Gastroesophageal sphincter (tissue), 4 donors: ENCODE data around the gene CCT8. TPM values are rescaled to one million over a fixed set of nuclear protein-coding genes. Genes with fewer than 3 reads are reported as not detected.

Source experiments
- ATAC-seq: fragments of 150-250 bp; one replicate; pipeline ENCODE4 v1.9.1; 2016; ENCODE audit warnings: mild to moderate bottlenecking, moderate library complexity
- H3K27ac ChIP-seq, 4 donors: fragments of 200-600 bp; sonication (generic) in 3 of 4; 1 replicate in 3 of 4; 2 replicates in 1 of 4; pipeline ENCODE4 v1.5.1; 2016 to 2019
- H3K27me3 ChIP-seq: fragments of 200-600 bp; sonication (generic); one replicate; pipeline ENCODE4 v1.5.1; 2019
- H3K36me3 ChIP-seq, 2 donors: fragments of 200-600 bp; sonication (generic); one replicate each; pipeline ENCODE4 v1.5.1; 2019; ENCODE audit warnings: control low read depth in 1 of 2
- H3K4me1 ChIP-seq, 3 donors: fragments of 200-600 bp; sonication (generic); 1 replicate in 2 of 3; 2 replicates in 1 of 3; pipeline ENCODE4 v1.5.1; 2016 to 2019; ENCODE audit warnings: control low read depth in 2 of 3
- H3K4me3 ChIP-seq, 2 donors: fragments of 200-600 bp; sonication (generic); one replicate each; pipeline ENCODE4 v1.5.1; 2019; ENCODE audit warnings: mild to moderate bottlenecking in 1 of 2, moderate library complexity in 1 of 2
- H3K9me3 ChIP-seq, 3 donors: fragments of 200-600 bp; sonication (generic); one replicate each; pipeline ENCODE4 v1.5.1; 2017 to 2019; ENCODE audit warnings: control low read depth in 2 of 3
- CTCF ChIP-seq, 4 experiments: fragments of 200-600 bp in 2 of 4; fragments of 450-650 bp in 2 of 4; sonication (generic) in 1 of 4; IDR thresholded peaks; one replicate each; pipeline ENCODE4 v1.5.1; 2017 to 2019; ENCODE audit warnings: antibody characterized with exemption in 4 of 4, mild to moderate bottlenecking in 2 of 4, moderate library complexity in 2 of 4
- EP300 ChIP-seq: sonication (generic); formaldehyde crosslinking; IDR thresholded peaks from one replicate; pipeline ENCODE4 v1.6.1; 2017; ENCODE audit warnings: antibody characterized with exemption, mild to moderate bottlenecking
- POLR2A ChIP-seq, 2 donors: fragments of 450-650 bp; IDR thresholded peaks; one replicate each; pipeline ENCODE4 v1.6.1; 2017; ENCODE audit warnings: antibody characterized with exemption in 2 of 2, mild to moderate bottlenecking in 2 of 2, moderate library complexity in 1 of 2
- POLR2AphosphoS5 ChIP-seq: sonication (generic); formaldehyde crosslinking; IDR thresholded peaks from one replicate; pipeline ENCODE4 v1.6.1; 2017; ENCODE audit warnings: antibody characterized with exemption
- WGBS, 2 donors: methylation state at CpG; one replicate each; pipeline ENCODE4 v1.1.5; 2018; ENCODE audit warnings: low coverage in 1 of 2; 5-methylcytosine and 5-hydroxymethylcytosine counted together
- total RNA-seq, 4 donors: library from RNA; depleted of rRNA; stranded (reverse); fragments of >200 nt; gene quantifications; one replicate each; pipeline ENCODE4 v1.1.0, GENCODE V29; 2016

Gene CCT8
- total RNA-seq, 4 donors from 2014 or later: 90.6 to 133 (median 90.9) TPM

- no peaks in the 10 kb centered on the region for H3K36me3 ChIP-seq
- no peak overlapping the region for H3K4me3 ChIP-seq
- H3K27ac ChIP-seq: no peak overlapping the region
- no peaks in the 10 kb centered on the region for H3K27me3 ChIP-seq
- H3K4me1 ChIP-seq: peaks cover 0 to 1% (median 0%) of the 10 kb centered on the region in 3 donors
- WGBS, 2 donors: 40 to 54% methylated on average over 2 of the region's 2 CpGs
- no peak for ATAC-seq
- TF ChIP-seq EP300 (no peak), CTCF (IDR thresholded peaks at IDR 0.05) (no peak), POLR2AphosphoS5 (no peak), POLR2A (IDR thresholded peaks at IDR 0.05) (no peak)
- no peaks in the 10 kb centered on the region for H3K9me3 ChIP-seq
Observed at GRCh38 chr21:29084372-29084771, 10.9 kb upstream of the CCT8 start.

- Histone ChIP-seq H3K4me3 (no peak overlapping the region), H3K27me3 (no peaks in the 10 kb centered on the region), H3K36me3 (no peaks in the 10 kb centered on the region), H3K4me1 (no peaks in the 10 kb centered on the region), H3K27ac (no peak overlapping the region), H3K9me3 (no peaks in the 10 kb centered on the region)
- TF ChIP-seq POLR2A (IDR thresholded peaks at IDR 0.05) (no peak), POLR2AphosphoS5 (no peak), EP300 (no peak)
- WGBS, 2 donors: 94 to 100% methylated on average over 3 of the region's 3 CpGs
- ATAC-seq: no peak
Observed at GRCh38 chr21:29083306-29083705, 9.9 kb upstream of the CCT8 start.

- no peak for ATAC-seq
Observed at GRCh38 chr21:29082046-29082815, 8.8 kb upstream of the CCT8 start.

GRCh38 chr21:29080454-29080941 is 7.0 kb upstream of the CCT8 start:
- 61 to 71% methylated on average over 4 to 6 of the region's 6 CpGs for WGBS, 2 donors
- no peak overlapping the region for H3K27ac ChIP-seq
- no peaks in the 10 kb centered on the region for H3K27me3 ChIP-seq
- no peak for TF ChIP-seq CTCF (IDR thresholded peaks at IDR 0.05)
- no peak for TF ChIP-seq EP300
- no peak for TF ChIP-seq POLR2A (IDR thresholded peaks at IDR 0.05)
- TF ChIP-seq POLR2AphosphoS5: no peak
- H3K4me3 ChIP-seq: no peak overlapping the region
- H3K9me3 ChIP-seq: no peaks in the 10 kb centered on the region
- ATAC-seq: no peak
- H3K4me1 ChIP-seq: peaks cover 0 to 7% (median 0%) of the 10 kb centered on the region in 3 donors
- no peaks in the 10 kb centered on the region for H3K36me3 ChIP-seq

More at GRCh38 chr21:29082046-29082815, 8.8 kb upstream of the CCT8 start:
- Histone ChIP-seq H3K4me1 (no peaks in the 10 kb centered on the region), H3K27me3 (no peaks in the 10 kb centered on the region), H3K27ac (no peak overlapping the region), H3K9me3 (no peaks in the 10 kb centered on the region), H3K4me3 (no peak overlapping the region), H3K36me3 (no peaks in the 10 kb centered on the region)
- TF ChIP-seq EP300 (no peak), POLR2A (IDR thresholded peaks at IDR 0.05) (no peak)
- 87 to 91% methylated on average over 3 of the region's 3 CpGs for WGBS, 2 donors

GRCh38 chr21:29078869-29079767 is 5.7 kb upstream of the CCT8 start:
- no peaks in the 10 kb centered on the region for H3K27me3 ChIP-seq
- H3K4me3 ChIP-seq: no peak overlapping the region
- no peak for ATAC-seq
- H3K9me3 ChIP-seq: no peaks in the 10 kb centered on the region
- TF ChIP-seq CTCF (IDR thresholded peaks at IDR 0.05): no peak
- no peak for TF ChIP-seq POLR2A (IDR thresholded peaks at IDR 0.05)
- TF ChIP-seq EP300: no peak
- TF ChIP-seq POLR2AphosphoS5: no peak
- WGBS, 2 donors: 77 to 96% methylated on average over 4 to 6 of the region's 8 CpGs
- H3K36me3 ChIP-seq: no peaks in the 10 kb centered on the region
- no peak overlapping the region for H3K27ac ChIP-seq
- H3K4me1 ChIP-seq: peaks cover 0 to 16% (median 0%) of the 10 kb centered on the region in 3 donors
